ENCODE results near the gene TSPAN15. TPM values are rescaled to one million over a fixed set of nuclear protein-coding genes. Genes with fewer than 3 reads are reported as not detected.

Gene TSPAN15
- total and polyA plus RNA-seq, 2 experiments from 2014 or later: 252 to 289 TPM

GRCh38 chr10:69508738-69509340 lies 57.6 kb downstream of the TSPAN15 start:
- Histone ChIP-seq H3K4me3 (no peak overlapping the region), H3K36me3 (peaks cover 16% of the 10 kb centered on the region), H3K4me1 (ENCODE audit: low read depth) (no peaks in the 10 kb centered on the region), H3K27me3 (peaks cover 7% of the 10 kb centered on the region), H3K27ac (no peak overlapping the region), H3K9me3 (ENCODE audit: low read depth) (no peaks in the 10 kb centered on the region)
- no peak for DNase-seq (ENCODE audit: low read depth in 1 of 2, low spot score in 1 of 2)
- TF ChIP-seq, protein P1, sequence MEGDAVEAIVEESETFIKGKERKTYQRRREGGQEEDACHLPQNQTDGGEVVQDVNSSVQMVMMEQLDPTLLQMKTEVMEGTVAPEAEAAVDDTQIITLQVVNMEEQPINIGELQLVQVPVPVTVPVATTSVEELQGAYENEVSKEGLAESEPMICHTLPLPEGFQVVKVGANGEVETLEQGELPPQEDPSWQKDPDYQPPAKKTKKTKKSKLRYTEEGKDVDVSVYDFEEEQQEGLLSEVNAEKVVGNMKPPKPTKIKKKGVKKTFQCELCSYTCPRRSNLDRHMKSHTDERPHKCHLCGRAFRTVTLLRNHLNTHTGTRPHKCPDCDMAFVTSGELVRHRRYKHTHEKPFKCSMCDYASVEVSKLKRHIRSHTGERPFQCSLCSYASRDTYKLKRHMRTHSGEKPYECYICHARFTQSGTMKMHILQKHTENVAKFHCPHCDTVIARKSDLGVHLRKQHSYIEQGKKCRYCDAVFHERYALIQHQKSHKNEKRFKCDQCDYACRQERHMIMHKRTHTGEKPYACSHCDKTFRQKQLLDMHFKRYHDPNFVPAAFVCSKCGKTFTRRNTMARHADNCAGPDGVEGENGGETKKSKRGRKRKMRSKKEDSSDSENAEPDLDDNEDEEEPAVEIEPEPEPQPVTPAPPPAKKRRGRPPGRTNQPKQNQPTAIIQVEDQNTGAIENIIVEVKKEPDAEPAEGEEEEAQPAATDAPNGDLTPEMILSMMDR (IDR thresholded peaks at IDR 0.05; ENCODE audit: low read depth, low read length): no peak

DNA sequence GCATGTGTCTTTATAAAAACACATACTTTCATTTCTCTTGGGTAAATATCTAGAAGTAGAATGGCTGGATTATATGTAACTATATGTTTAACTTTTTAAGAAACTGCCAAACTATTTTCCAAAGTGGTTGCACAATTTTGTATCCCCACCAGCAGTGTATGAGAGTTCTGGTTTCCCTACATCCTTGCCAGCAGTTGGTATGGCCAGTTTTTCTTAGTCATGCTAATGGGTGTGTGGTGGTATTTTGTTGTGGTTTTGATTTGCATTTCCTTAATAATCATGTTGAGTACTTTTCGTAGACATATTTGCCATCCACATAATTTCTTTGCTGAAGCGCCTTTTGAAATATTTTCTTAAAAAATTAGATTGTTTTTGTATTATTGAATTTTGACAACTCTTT lies 61.6 kb downstream of the TSPAN15 start:
- TF ChIP-seq, protein P1 (IDR thresholded peaks at IDR 0.05; ENCODE audit: low read depth, low read length): no peak
- no peak overlapping the region for H3K4me3 ChIP-seq
- H3K27me3 ChIP-seq: peaks cover 7% of the 10 kb centered on the region
- DNase-seq (ENCODE audit: low read depth in 1 of 2, low spot score in 1 of 2): peak in 1 of 2 donors; percentile 25
- no peak overlapping the region for H3K27ac ChIP-seq
- no peaks in the 10 kb centered on the region for H3K4me1 ChIP-seq (ENCODE audit: low read depth)
- H3K9me3 ChIP-seq (ENCODE audit: low read depth): no peaks in the 10 kb centered on the region
- H3K36me3 ChIP-seq: peaks cover 16% of the 10 kb centered on the region

DNA sequence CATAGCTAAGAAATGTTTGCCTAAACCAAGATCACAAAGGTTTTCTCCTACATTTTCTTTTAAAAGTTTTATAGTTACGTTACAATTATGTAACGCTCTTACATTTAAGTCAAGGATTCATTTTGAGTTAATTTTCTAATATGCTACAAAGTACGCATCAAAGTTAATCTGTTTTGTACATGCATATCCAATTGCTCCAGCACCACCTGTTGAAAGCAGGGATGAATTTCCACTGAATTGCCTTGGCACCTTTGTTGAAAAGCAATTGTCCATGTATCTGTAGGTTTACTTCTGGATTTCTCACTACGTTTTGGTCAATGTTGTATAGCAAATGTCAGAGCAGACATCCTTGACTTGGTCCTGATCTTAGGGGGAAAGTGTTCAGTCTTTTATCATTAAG lies 62.4 kb downstream of the TSPAN15 start:
- peaks cover 16% of the 10 kb centered on the region for H3K36me3 ChIP-seq
- H3K27me3 ChIP-seq: peaks cover 7% of the 10 kb centered on the region
- no peak overlapping the region for H3K4me3 ChIP-seq
- no peaks in the 10 kb centered on the region for H3K4me1 ChIP-seq (ENCODE audit: low read depth)
- H3K27ac ChIP-seq: no peak overlapping the region
- TF ChIP-seq, protein P1 (IDR thresholded peaks at IDR 0.05; ENCODE audit: low read depth, low read length): no peak
- DNase-seq (ENCODE audit: low read depth in 1 of 2, low spot score in 1 of 2): no peak
- H3K9me3 ChIP-seq (ENCODE audit: low read depth): no peaks in the 10 kb centered on the region

DNA sequence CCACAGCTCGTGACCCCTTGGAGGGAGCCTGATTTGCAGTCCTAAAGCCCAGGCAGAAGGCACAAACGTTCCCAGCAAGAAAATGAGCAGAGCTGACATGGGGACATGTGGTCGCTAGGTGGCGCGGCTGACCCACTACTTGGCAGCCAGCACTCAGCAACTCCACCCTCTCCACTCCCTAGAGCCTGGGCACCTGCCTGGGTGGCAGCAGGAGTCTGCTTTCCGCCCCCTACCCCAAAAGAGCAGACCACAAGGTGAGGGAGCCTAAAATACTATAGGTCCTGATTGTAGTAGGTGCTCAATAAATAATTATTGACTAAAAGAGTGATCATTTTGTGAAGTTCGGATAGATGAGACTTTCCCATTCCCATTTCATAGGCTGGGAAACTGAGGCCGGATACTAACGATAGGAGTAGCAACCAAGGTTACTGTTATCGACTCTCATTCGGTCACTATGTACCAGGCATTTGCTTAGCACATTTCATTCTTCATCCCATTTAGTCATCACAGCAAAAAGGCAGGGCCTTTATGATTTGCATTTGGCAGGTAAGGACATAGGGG lies 64.5 kb downstream of the TSPAN15 start:
- Histone ChIP-seq H3K4me1 (ENCODE audit: low read depth) (no peaks in the 10 kb centered on the region), H3K27ac (no peak overlapping the region), H3K27me3 (peaks cover 7% of the 10 kb centered on the region), H3K9me3 (ENCODE audit: low read depth) (no peaks in the 10 kb centered on the region), H3K36me3 (peaks cover 16% of the 10 kb centered on the region), H3K4me3 (no peak overlapping the region)
- DNase-seq (ENCODE audit: low read depth in 1 of 2, low spot score in 1 of 2): peak; percentile 78 to 79
- TF ChIP-seq, protein P1 (IDR thresholded peaks at IDR 0.05; ENCODE audit: low read depth, low read length): peak; percentile 89

DNA sequence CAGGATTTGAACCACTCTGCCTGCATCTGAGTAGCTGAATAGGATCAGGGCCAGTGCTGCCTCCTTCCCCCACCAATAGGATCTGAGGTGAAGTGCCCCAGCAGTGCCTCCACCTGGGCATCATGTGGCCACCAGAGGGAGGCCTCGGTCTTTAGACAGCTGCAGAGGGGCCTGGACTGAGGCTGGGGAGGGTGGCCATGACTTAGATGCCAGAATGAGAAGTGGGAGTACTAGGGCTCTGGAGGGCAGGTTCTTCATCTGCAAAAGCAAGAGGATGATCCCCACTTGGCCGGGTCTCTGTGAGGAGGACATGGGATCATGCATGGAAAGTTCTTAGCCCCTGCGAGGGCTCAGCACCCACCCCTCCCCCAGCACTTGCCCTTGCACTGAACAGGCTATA lies 65.1 kb downstream of the TSPAN15 start:
- DNase-seq (ENCODE audit: low read depth in 1 of 2, low spot score in 1 of 2): peak in 1 of 2 donors; percentile 42
- no peak overlapping the region for H3K4me3 ChIP-seq
- H3K27me3 ChIP-seq: peaks cover 7% of the 10 kb centered on the region
- TF ChIP-seq, protein P1 (IDR thresholded peaks at IDR 0.05; ENCODE audit: low read depth, low read length): no peak
- no peaks in the 10 kb centered on the region for H3K9me3 ChIP-seq (ENCODE audit: low read depth)
- no peak overlapping the region for H3K27ac ChIP-seq
- no peaks in the 10 kb centered on the region for H3K4me1 ChIP-seq (ENCODE audit: low read depth)
- peaks cover 16% of the 10 kb centered on the region for H3K36me3 ChIP-seq
